NT2/D1 (cell line): ENCODE results near the gene FOXO3.

Experiments used
- DNase-seq: peaks from one replicate; pipeline ENCODE4 v3.0.0-alpha.2; 2011; ENCODE audit warnings: low read depth, low spot score
- H3K27me3 ChIP-seq: 2 replicates; pipeline ENCODE4 v1.6.0; 2011; ENCODE audit warnings: mild to moderate bottlenecking; ENCODE audit not compliant: insufficient read length, insufficient read depth
- H3K36me3 ChIP-seq: 2 replicates; pipeline ENCODE4 v1.6.1; 2011; ENCODE audit warnings: mild to moderate bottlenecking, low read length, mixed read lengths; ENCODE audit not compliant: insufficient read depth, insufficient read length
- H3K4me1 ChIP-seq: 2 replicates; pipeline ENCODE4 v1.5.1; 2011; ENCODE audit not compliant: insufficient read depth, insufficient read length
- H3K4me3 ChIP-seq: 2 replicates; pipeline ENCODE4 v1.5.1; 2011; ENCODE audit warnings: low read depth; ENCODE audit not compliant: insufficient read length
- H3K9ac ChIP-seq: 2 replicates; pipeline ENCODE4 v1.6.0; 2011; ENCODE audit warnings: low read depth; ENCODE audit not compliant: insufficient read length
- H3K9me3 ChIP-seq: 2 replicates; pipeline ENCODE4 v1.5.1; 2011; ENCODE audit warnings: mild to moderate bottlenecking, low read length; ENCODE audit not compliant: insufficient read depth
- SUZ12 ChIP-seq: IDR thresholded peaks from 2 replicates; pipeline ENCODE4 v1.6.1; 2011; ENCODE audit not compliant: insufficient read length, insufficient read depth; ENCODE audit errors: extremely low read depth
- YY1 ChIP-seq: IDR thresholded peaks from 2 replicates; pipeline ENCODE4 v1.6.1; 2011; ENCODE audit not compliant: insufficient read length, insufficient read depth
- ZNF274 ChIP-seq: IDR thresholded peaks from 2 replicates; pipeline ENCODE4 v1.6.1; 2011; ENCODE audit warnings: mild to moderate bottlenecking, low read depth, low read length

FOXO3 gene

DNA sequence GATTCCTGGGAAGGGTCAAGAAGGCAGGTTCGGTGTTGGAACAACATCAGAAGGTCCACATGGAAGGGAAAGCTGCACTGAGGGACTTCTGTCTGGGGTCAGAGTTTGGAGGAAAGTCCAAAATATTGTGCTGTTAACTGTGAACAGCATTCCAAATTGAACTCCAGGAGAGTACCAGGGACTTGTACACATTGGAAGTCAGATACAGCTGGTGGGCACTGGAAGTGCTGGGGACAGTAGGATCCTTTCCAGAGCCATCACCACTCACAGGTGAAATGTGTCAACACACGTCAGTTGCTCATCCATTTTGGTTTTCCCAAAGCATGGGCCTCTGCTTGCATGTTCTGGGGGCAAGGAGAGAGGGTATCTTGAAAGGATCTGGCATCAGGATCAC lies 18.6 kb downstream of the FOXO3 start:
- no peak for TF ChIP-seq ZNF274
- TF ChIP-seq SUZ12 = no peak
- no peak for TF ChIP-seq YY1
- Histone ChIP-seq H3K9me3 (no peaks in the 10 kb centered on the region), H3K27me3 (no peaks in the 10 kb centered on the region), H3K4me3 (no peak overlapping the region), H3K4me1 (no peaks in the 10 kb centered on the region), H3K36me3 (peaks cover 5% of the 10 kb centered on the region), H3K9ac (no peak overlapping the region)
- DNase-seq = no peak

DNA sequence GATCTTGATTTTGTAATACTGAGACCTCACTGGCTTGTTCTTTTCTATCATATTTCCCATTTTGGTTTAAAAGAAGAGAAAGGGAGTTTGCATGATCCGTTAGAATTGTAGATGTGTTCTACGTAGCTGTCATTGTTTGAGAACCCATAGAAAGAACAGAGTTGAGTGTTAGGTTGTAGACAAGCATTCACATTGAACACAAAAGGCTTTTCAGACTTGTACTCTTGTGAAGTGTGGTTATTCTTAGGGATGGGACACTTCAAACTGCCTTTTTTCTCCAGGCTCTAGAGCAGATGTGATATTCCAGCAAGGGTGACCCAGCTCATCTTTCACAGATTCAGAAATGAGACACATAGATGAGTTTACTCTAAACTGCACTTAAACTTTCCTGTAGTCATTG lies 19.9 kb downstream of the FOXO3 start:
- TF ChIP-seq SUZ12 (no peak), YY1 (no peak), ZNF274 (no peak)

DNA sequence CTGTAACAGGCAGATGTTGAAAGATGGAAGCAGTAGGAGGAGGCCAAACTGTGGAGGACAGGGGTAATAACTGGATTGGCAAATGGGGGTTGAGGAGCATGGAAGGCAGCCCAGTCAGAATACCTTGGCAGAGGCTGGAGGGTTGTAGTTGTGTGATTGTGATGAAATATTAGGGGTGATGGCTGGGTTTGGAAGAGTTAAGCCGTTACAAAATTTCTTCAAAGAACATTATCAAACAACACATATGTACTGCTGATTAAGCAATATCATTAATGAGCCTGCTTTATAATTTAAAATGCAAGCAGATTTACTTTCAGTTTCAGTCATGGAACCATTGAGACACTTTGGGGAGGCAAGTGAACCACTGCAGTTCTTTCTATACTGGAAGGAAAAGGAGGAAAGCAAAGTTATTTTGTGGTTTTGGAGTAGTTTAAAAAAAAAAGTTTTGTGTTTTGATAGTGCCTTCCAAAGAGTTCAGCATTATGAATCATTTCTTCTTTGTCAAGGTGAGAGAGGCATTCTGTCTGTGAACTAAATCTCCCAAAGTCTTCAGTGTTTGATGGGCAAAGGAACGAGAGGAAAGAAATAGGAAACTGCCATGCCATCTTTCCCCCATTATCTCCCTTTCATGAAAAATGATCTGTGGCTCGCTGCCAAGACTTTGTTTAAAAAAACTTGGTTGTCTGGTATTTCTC lies 20.7 kb downstream of the FOXO3 start:
- H3K36me3 ChIP-seq = peaks cover 5% of the 10 kb centered on the region
- H3K9me3 ChIP-seq = no peaks in the 10 kb centered on the region
- TF ChIP-seq ZNF274 (no peak), YY1 (no peak), SUZ12 (no peak)
- no peaks in the 10 kb centered on the region for H3K27me3 ChIP-seq
- no peak for DNase-seq
- H3K9ac ChIP-seq = no peak overlapping the region
- no peak overlapping the region for H3K4me3 ChIP-seq
- H3K4me1 ChIP-seq = no peaks in the 10 kb centered on the region

More for the DNA sequence above, 19.9 kb downstream of the FOXO3 start:
- no peaks in the 10 kb centered on the region for H3K9me3 ChIP-seq
- no peak for DNase-seq
- no peak overlapping the region for H3K4me3 ChIP-seq
- H3K27me3 ChIP-seq = no peaks in the 10 kb centered on the region
- no peaks in the 10 kb centered on the region for H3K4me1 ChIP-seq
- H3K9ac ChIP-seq = no peak overlapping the region
- H3K36me3 ChIP-seq = peaks cover 5% of the 10 kb centered on the region

DNA sequence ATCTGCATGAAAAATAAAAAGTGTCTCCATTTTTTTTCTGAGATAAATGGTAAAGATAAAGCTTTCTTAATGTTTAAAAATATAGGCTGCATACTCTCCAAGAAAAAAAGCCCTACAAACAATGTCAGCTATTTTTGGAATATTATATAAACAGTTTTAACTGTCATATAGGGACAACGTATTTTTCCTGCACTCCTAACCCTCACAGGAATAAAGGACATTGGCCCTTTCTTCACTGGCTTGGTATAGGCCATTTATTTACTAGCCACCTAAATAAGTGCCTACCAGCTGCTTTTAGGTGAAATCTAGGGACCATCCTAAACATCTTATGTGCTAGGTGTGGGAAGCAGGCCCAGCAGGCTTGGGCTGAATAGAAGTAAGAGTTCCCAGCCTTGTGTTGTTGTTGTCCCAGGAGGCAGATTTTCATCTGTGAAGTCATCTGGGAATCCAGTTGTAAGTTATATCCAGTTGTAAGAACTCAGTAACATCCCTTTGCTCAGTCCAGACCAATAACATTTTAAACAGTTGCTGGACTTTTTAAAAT lies 21.3 kb downstream of the FOXO3 start:
- no peak for DNase-seq
- no peak overlapping the region for H3K9ac ChIP-seq

GRCh38 chr6:108582618-108583017 lies 21.9 kb downstream of the FOXO3 start:
- H3K36me3 ChIP-seq = peaks cover 5% of the 10 kb centered on the region
- no peak for DNase-seq
- peaks cover 4% of the 10 kb centered on the region for H3K4me1 ChIP-seq
- TF ChIP-seq SUZ12 (no peak), YY1 (no peak), ZNF274 (no peak)
- H3K27me3 ChIP-seq = no peaks in the 10 kb centered on the region
- H3K9ac ChIP-seq = no peak overlapping the region
- H3K4me3 ChIP-seq = no peak overlapping the region
- no peaks in the 10 kb centered on the region for H3K9me3 ChIP-seq

More for the DNA sequence above, 21.3 kb downstream of the FOXO3 start:
- H3K36me3 ChIP-seq = peaks cover 5% of the 10 kb centered on the region
- H3K9me3 ChIP-seq = no peaks in the 10 kb centered on the region
- H3K4me1 ChIP-seq = no peaks in the 10 kb centered on the region
- no peak for TF ChIP-seq YY1
- H3K27me3 ChIP-seq = no peaks in the 10 kb centered on the region
- no peak overlapping the region for H3K4me3 ChIP-seq

DNA sequence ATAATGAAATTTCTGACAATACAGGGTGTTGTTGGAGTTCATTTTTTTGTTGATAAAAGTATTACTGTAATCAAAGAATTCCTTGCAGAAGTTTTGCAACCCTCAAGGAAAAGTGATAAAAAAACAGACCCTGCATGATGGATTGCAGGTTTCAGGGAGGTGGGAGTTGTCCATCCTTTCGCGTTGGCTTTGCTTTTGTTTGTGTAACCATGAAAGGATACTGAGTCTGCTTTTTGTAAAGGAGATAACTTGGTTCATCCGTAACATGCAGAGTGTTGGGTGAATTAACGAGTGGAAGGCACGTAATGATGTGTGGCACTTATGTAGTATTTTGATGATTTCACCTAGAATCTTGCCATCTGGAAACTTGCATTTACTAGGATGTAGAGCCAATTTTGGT lies 23.6 kb downstream of the FOXO3 start:
- Histone ChIP-seq H3K36me3 (peaks cover 2% of the 10 kb centered on the region), H3K27me3 (no peaks in the 10 kb centered on the region), H3K9me3 (no peaks in the 10 kb centered on the region), H3K4me3 (no peak overlapping the region), H3K4me1 (peaks cover 4% of the 10 kb centered on the region), H3K9ac (no peak overlapping the region)
- TF ChIP-seq SUZ12 (no peak), ZNF274 (no peak), YY1 (no peak)
- DNase-seq = no peak

DNA sequence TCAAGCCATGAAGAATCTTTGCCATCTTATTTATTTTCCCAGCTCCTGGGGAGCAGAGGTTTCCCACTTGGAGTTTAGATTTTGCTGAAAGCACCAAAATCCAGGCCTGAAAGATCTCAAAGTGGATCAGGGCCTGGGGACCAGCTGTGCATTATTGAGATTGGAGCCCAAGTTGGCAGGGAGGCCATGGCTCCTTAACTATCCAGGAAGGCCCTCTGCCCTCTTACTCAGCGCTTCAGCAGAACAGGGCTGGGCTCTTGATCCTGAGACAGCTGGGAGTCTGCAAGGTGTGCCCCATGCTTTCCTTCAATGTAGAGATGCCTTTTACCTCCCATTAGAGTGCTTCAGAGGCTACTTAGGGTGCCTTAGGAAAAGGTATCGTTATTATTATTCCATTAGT lies 24.6 kb downstream of the FOXO3 start:
- DNase-seq = no peak
- TF ChIP-seq ZNF274 = no peak
- TF ChIP-seq SUZ12 = no peak
- no peak for TF ChIP-seq YY1
- H3K4me1 ChIP-seq = peaks cover 4% of the 10 kb centered on the region

More for the DNA sequence above, 24.6 kb downstream of the FOXO3 start:
- no peak overlapping the region for H3K4me3 ChIP-seq
- H3K9me3 ChIP-seq = no peaks in the 10 kb centered on the region
- no peaks in the 10 kb centered on the region for H3K36me3 ChIP-seq
- H3K27me3 ChIP-seq = no peaks in the 10 kb centered on the region
- no peak overlapping the region for H3K9ac ChIP-seq
